NT2/D1 (cell line): Measurements from ENCODE around the gene KLC1.

Experiments
- DNase-seq: peaks from one replicate; pipeline ENCODE4 v3.0.0-alpha.2; 2011; ENCODE audit warnings: low read depth, low spot score
- H3K27me3 ChIP-seq: 2 replicates; pipeline ENCODE4 v1.6.0; 2011; ENCODE audit warnings: mild to moderate bottlenecking; ENCODE audit not compliant: insufficient read length, insufficient read depth
- H3K36me3 ChIP-seq: 2 replicates; pipeline ENCODE4 v1.6.1; 2011; ENCODE audit warnings: mild to moderate bottlenecking, low read length, mixed read lengths; ENCODE audit not compliant: insufficient read depth, insufficient read length
- H3K4me1 ChIP-seq: 2 replicates; pipeline ENCODE4 v1.5.1; 2011; ENCODE audit not compliant: insufficient read depth, insufficient read length
- H3K4me3 ChIP-seq: 2 replicates; pipeline ENCODE4 v1.5.1; 2011; ENCODE audit warnings: low read depth; ENCODE audit not compliant: insufficient read length
- H3K9ac ChIP-seq: 2 replicates; pipeline ENCODE4 v1.6.0; 2011; ENCODE audit warnings: low read depth; ENCODE audit not compliant: insufficient read length
- H3K9me3 ChIP-seq: 2 replicates; pipeline ENCODE4 v1.5.1; 2011; ENCODE audit warnings: mild to moderate bottlenecking, low read length; ENCODE audit not compliant: insufficient read depth
- SUZ12 ChIP-seq: IDR thresholded peaks from 2 replicates; pipeline ENCODE4 v1.6.1; 2011; ENCODE audit not compliant: insufficient read length, insufficient read depth; ENCODE audit errors: extremely low read depth
- YY1 ChIP-seq: IDR thresholded peaks from 2 replicates; pipeline ENCODE4 v1.6.1; 2011; ENCODE audit not compliant: insufficient read length, insufficient read depth
- ZNF274 ChIP-seq: IDR thresholded peaks from 2 replicates; pipeline ENCODE4 v1.6.1; 2011; ENCODE audit warnings: mild to moderate bottlenecking, low read depth, low read length

Gene KLC1

DNA sequence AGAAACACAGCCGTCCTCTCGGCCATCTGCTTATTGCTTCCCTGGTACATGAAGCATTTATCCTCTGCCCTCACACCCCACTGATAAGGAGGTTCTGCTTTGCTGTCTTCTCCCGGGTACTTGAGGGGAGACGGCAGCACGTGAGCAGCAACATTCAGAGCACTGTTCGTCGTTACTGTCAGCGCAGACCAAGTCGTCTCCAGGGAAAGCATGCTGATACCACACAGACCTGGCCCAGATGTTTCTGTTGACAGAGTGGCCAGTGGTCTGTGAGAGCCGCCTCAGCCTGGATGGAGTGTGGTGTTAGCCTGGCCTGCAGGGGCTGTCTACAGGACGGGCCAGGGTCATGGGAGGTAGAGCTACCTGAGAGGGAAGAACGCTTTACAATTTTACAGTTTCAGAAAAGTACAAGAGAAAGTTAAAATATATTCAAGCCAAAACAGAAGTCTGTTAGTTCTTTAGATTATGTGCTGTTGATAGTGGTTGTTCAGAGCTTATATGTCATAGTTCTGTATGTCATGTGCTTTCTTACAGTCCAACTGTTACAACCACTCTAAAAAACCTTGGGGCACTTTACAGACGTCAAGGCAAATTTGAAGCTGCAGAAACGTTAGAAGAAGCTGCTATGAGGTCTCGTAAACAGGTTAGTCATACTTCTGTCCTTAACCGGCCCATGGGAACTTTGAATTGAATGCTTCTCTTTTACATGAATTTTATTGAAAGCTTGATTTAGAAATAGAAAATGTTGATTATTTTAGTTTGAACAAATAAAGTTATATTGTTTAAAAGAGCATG is 48.1 kb downstream of the KLC1 start:
- H3K9me3 ChIP-seq: no peaks in the 10 kb centered on the region
- H3K36me3 ChIP-seq: peaks cover 86% of the 10 kb centered on the region
- H3K27me3 ChIP-seq: no peaks in the 10 kb centered on the region
- no peak overlapping the region for H3K9ac ChIP-seq
- DNase-seq: no peak
- no peaks in the 10 kb centered on the region for H3K4me1 ChIP-seq
- H3K4me3 ChIP-seq: no peak overlapping the region
- TF ChIP-seq YY1 (no peak), ZNF274 (no peak), SUZ12 (no peak)

DNA sequence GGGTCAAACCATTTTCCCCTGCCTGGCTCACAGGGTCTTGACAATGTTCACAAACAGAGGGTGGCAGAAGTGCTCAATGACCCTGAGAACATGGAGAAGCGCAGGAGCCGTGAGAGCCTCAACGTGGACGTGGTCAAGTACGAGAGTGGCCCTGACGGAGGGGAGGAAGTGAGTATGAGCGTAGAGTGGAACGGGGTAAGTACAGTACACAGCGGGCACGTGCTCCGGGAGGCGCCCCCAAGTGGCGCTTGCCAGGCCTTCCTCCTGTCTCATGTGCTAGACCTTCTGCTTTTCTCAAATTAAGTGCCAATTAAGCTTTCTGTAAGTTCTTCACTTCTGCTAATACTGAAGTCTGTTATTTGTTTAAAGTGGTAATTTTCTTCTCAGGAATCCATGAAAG is 50.3 kb downstream of the KLC1 start:
- Histone ChIP-seq H3K4me1 (no peaks in the 10 kb centered on the region), H3K9ac (no peak overlapping the region), H3K9me3 (no peaks in the 10 kb centered on the region), H3K36me3 (peaks cover 86% of the 10 kb centered on the region), H3K27me3 (no peaks in the 10 kb centered on the region), H3K4me3 (no peak overlapping the region)
- no peak for DNase-seq
- no peak for TF ChIP-seq YY1
- no peak for TF ChIP-seq ZNF274
- TF ChIP-seq SUZ12: no peak

DNA sequence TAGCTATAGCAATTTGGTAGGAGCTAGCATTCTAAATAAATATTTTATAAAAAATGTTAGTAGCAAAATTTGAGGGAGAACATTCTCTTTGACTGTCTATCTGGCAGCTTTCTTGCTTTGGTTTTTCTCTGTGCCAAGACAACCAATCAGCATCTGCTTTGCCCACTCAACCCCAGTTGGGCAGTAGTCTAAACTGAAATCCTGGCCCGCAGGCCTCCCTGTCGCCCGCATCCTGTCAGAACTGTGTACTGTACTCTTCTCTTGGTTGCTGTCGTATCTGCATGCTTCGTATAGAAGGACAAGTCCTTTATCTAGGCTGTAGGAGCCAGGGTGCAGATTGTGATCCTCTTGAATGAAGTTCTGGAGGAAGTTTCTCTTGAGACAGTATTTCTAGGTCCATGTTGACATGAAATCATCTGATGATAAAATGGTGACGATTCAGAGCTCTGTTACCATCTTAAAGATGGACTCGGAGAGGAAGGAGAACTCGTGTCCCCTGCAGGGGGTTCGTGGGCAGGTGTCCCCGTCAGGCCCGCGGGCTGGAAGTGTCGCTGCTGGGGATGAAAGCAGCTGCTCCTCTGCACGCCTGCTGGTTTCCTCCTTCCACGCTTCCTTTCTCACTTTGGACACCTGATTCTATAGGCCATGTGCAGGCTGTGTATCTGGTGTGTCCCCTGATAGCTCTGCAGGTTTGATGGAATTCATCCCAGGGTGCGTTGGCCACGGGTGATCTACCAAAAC is 51.6 kb downstream of the KLC1 start:
- Histone ChIP-seq H3K9me3 (no peaks in the 10 kb centered on the region), H3K36me3 (peaks cover 87% of the 10 kb centered on the region), H3K4me1 (no peaks in the 10 kb centered on the region), H3K27me3 (no peaks in the 10 kb centered on the region), H3K9ac (no peak overlapping the region), H3K4me3 (no peak overlapping the region)
- TF ChIP-seq YY1 (no peak), ZNF274 (no peak), SUZ12 (no peak)
- DNase-seq: no peak

GRCh38 chr14:103683139-103683538 is 54.1 kb downstream of the KLC1 start:
- H3K4me3 ChIP-seq: no peak overlapping the region
- no peaks in the 10 kb centered on the region for H3K9me3 ChIP-seq
- TF ChIP-seq ZNF274 (no peak), YY1 (no peak), SUZ12 (no peak)
- H3K4me1 ChIP-seq: peaks cover 2% of the 10 kb centered on the region
- DNase-seq: no peak
- H3K9ac ChIP-seq: no peak overlapping the region
- no peaks in the 10 kb centered on the region for H3K27me3 ChIP-seq
- H3K36me3 ChIP-seq: peaks cover 89% of the 10 kb centered on the region

- H3K4me3 ChIP-seq: no peak overlapping the region
- peaks cover 80% of the 10 kb centered on the region for H3K36me3 ChIP-seq
- H3K27me3 ChIP-seq: no peaks in the 10 kb centered on the region
- TF ChIP-seq SUZ12 (no peak), YY1 (no peak), ZNF274 (no peak)
- no peak for DNase-seq
- peaks cover 4% of the 10 kb centered on the region for H3K4me1 ChIP-seq
- H3K9ac ChIP-seq: no peak overlapping the region
- no peaks in the 10 kb centered on the region for H3K9me3 ChIP-seq
Measured at GRCh38 chr14:103684471-103684870, 55.5 kb downstream of the KLC1 start.

DNA sequence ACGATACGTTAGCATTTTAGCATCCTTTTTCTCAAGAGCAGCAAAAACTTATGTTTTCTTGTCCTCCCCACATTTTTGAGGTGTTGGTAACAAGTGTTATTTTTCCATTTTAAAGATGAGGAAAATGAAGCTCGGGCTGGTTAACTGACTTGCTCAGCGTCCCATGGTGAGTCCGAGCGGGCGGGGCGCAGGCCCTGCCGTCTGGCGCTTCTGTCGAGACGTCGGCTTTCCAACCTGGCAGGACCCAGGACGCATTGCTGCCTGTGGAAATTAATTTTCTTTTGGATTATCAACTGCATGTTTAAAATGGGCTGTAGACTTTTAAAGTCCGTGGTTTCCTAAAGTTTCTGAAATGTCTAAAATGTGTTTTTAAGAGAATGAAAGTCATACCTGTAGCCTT is 55.9 kb downstream of the KLC1 start:
- Histone ChIP-seq H3K9ac (no peak overlapping the region), H3K36me3 (peaks cover 76% of the 10 kb centered on the region), H3K9me3 (no peaks in the 10 kb centered on the region), H3K27me3 (no peaks in the 10 kb centered on the region), H3K4me3 (no peak overlapping the region), H3K4me1 (peaks cover 4% of the 10 kb centered on the region)
- no peak for DNase-seq
- no peak for TF ChIP-seq ZNF274
- TF ChIP-seq YY1: no peak
- TF ChIP-seq SUZ12: no peak

DNA sequence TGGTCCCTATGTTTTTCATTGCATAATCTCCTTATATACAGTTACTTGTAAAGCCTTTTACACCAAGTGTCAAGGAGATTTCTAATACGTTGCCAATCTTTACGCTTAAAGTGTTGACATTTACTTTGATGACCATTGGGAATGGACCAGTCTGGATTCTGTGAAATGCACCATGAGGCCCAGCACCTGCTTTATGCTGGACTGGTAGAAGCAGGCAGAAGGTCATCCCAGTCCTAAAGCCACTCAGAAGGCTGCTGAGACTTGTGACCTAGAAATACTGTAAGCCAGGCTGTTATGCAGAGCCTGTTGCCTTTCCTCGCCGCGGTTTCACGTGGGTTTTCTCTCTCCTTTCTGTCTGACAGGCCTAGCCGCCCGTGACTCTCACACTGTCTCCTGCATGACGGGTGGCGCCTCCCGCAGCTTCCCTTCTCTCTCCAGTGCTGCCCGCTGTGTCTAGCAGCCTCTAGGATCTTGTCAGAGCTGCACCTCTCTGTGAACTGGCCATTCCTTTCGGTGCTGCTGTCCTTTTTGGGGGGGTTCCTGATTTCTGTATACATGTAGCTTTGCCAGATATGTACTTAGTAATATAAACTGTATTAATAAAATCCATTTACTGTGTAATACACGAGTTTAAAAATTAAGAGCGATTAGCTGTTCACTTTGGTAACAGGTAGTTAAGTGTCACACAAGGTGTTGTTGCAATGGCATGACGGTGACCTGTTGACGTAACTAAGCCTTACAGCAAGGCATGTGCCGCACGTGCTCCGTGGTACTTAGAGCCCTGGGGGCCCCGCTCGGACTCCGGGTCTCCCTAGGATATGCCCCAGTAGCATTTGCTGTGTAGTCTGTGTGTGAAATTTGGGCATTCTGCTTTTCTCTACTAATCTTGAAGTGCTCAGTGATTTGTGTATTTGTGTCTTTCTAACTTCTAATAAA is 56.5 kb downstream of the KLC1 start:
- no peak for TF ChIP-seq YY1
- no peak for TF ChIP-seq ZNF274
- TF ChIP-seq SUZ12: no peak
- Histone ChIP-seq H3K4me3 (no peak overlapping the region), H3K27me3 (no peaks in the 10 kb centered on the region), H3K4me1 (peaks cover 4% of the 10 kb centered on the region), H3K36me3 (peaks cover 76% of the 10 kb centered on the region), H3K9me3 (no peaks in the 10 kb centered on the region), H3K9ac (no peak overlapping the region)
- DNase-seq: no peak
